GM21737 (cell line): ENCODE measurements around the gene EXOC2.

Source experiments
- ATAC-seq: cut with Tn5 transposase; IDR thresholded peaks from one replicate; pipeline ENCODE4 v1.9.1; 2021; ENCODE audit warnings: mild to moderate bottlenecking, moderate library complexity; ENCODE audit not compliant: unreplicated experiment

EXOC2 gene

DNA sequence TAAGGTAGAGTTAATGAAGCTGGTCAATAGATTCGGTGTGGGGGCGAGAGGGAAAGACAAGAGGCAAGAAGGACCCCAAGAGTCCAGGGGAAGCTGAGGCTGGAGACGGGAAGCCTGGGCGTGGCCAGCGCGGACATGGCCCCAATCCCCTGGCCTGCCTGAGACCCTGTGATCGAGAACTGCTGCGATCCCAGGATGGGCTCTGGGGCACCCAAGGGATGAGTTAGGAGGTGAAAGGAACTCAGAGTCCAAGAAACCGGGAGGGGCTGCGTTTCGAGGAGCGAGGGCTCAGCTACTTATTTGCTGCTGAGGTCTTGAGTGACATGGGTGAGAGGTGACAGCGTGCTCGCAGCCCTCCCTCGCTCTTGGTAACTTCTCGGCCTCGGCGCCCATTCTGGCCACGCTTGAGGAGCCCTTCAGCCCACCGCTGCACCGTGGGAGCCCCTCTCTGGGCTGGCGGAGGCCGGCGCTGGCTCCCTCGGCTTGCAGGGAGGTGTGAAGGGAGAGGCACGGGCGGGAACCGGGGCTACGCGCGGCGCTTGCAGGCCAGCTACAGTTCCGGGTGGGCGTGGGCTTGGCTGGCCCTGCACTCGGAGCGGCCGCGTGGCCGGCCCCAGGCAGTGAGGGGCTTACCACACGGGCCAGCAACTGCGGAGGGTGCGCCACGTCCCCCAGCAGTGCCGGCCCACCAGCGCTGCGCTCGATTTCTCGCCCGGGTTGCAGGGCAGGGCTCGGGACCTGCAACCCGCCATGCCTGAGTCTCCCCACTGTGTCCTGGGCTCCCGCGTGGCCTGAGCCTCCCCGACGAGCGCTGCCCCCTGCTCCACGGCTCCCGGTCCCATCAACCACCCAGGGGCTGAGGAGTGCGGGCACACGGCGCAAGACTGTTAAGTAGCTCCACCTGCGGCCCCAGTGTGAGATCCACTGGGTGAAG is 243.2 kb downstream of the EXOC2 start:
- ATAC-seq: no peak

GRCh38 chr6:449057-449430 is 243.9 kb downstream of the EXOC2 start:
- ATAC-seq: no peak

GRCh38 chr6:448296-449056 is 244.5 kb downstream of the EXOC2 start:
- ATAC-seq: no peak

DNA sequence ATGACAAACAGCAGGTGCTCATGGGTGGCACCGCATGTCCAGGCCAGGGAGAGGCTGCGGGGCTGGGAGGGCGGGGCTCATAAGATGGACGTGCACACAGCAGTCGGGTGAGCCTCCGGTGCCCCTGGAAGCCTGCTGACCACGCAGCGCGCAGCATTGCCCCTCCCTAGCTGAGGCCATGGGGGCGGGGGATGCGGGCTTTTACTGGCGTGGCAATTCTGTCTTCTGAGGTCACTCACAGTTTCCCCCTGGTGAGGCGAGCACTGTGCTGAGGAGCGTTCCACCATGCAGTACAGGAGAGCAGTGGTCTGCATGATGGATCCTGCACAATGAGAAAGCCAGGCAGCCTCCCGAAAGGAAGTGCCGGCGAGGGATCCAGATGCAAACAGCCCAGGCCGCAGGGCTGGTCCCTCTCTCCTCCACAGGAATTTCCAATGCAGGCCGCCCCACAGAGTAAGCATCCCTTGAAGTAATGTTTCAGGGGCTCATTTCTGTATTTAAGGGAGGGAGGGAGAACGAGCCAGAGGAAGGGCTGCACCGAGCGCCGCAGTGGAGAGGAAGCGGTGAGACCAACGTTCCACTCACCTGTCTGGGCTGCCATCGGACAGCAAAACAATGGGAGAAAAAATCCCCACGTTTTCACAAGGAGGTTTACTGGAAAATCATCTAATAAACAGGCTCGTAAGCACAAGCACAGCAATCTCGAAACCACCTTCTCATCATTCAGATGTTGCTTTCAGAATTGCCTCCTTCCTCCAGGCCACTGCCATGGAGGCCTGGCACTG is 245.4 kb downstream of the EXOC2 start:
- ATAC-seq: no peak

GRCh38 chr6:446418-447366 is 246.2 kb downstream of the EXOC2 start:
- no peak for ATAC-seq

GRCh38 chr6:445571-446417 is 247.1 kb downstream of the EXOC2 start:
- no peak for ATAC-seq

GRCh38 chr6:444653-445275 is 248.2 kb downstream of the EXOC2 start:
- ATAC-seq: no peak

DNA sequence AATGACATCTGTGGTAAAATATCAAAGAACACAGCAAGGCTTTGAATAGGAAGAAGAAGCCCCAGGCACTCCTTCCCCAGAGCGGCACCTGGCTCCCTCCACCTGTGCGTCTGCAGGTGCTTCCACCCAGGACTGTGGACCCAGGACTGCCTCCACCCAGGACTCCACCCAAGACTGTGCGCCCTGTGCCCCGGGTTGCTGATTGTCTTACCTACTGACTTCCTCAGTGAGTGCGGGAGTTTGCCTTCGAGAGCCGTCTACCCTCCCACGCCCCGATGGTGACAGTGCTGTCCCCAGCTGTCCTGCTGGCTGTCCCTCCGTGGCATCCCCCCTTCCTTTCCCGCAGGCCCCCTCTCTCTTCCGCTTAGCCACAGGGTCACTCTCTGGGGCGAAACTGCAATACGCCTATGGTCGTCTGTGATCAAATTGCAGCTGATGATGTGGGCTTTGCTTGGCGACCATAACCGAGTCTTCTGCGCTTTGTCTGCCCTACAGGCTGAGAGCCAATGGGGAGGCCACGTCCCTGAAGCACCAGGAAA is 249.2 kb downstream of the EXOC2 start:
- ATAC-seq: no peak

GRCh38 chr6:441126-441920 is 251.6 kb downstream of the EXOC2 start:
- no peak for ATAC-seq

GRCh38 chr6:439641-440167 is 253.2 kb downstream of the EXOC2 start:
- ATAC-seq: no peak

DNA sequence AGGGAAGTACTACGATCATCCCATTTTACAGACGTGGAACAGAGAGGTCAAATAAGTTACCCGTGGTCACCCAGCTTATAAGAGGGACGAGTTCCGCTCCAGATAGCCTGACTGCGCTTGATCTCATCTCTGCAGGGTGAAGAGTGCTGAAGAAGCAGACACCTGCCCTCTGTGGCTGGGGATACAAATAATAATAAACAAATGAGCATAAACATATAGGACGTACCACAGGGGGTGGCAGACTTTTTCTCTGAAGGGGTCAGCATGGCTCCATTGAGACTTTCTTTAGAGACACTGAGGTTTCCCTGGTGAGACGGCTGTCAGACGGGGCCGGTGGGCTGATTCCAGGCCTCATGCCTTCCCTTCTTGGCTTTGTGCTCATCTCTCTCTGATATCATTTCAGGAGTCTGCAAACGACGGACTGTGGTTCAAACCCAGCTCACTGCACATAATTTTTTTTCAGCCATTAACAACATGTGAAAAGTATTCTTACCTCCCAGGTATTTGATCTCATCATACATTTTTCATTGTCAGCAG is 254.2 kb downstream of the EXOC2 start:
- ATAC-seq: no peak

DNA sequence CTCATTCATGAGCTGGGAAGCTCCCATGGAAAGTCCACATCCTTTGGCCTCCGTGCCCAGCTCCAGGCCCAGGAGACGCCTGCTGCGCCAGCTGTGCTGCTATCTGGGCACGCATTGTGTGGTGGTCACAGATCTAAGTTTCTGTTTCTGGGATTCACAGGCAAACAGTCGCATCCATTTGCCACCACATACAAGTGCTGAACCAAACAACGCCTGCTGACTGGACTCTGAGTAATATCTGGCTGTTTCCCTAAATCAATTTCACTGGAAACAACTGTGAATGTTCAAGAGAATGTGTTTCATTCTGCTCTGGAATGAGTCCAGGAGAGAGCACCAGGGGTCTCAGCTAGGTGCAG is 255.9 kb downstream of the EXOC2 start:
- no peak for ATAC-seq

DNA sequence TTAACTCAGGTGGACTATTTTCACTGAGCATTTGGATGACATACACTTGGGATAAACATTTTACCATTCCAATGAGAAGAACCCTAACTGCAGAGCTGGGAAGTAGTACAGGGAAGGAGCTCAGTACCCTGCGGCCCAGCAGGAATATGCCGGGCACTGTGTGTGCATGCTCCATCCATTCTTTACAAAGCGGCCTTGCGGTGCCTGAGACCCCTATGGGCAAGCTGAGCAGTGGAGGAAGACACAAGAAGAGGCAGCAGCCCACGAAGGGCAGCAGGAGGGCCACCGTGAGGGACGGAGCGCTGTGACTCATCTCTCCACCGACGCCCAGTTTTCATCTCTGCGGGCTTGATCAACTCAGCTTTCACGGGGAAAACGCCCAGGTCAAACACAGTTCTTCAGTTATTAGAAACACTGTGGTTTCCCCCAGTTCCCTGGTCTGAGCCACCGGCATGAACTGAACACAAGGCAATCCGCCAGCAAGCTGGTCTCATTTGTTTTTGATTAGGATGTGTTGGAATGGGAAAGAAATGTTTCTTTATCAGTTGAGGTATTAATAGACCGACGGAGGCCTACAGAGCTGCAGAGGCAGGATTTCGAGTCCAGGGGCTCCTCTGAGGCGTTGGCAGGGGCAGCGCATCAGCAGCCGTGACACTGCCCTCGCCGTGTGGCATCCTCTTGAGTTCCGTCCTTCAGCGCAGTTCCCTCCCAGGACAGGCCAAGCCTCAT is 256.5 kb downstream of the EXOC2 start:
- ATAC-seq: no peak

GRCh38 chr6:435441-436307 is 257.3 kb downstream of the EXOC2 start:
- ATAC-seq: no peak
